GM18517 (cell line): ENCODE data around the gene EEF1AKMT3.

Source experiments
- ATAC-seq: cut with Tn5 transposase; IDR thresholded peaks from one replicate; pipeline ENCODE4 v1.9.1; 2021; ENCODE audit warnings: mild to moderate bottlenecking, moderate library complexity; ENCODE audit not compliant: unreplicated experiment

The EEF1AKMT3 gene

DNA sequence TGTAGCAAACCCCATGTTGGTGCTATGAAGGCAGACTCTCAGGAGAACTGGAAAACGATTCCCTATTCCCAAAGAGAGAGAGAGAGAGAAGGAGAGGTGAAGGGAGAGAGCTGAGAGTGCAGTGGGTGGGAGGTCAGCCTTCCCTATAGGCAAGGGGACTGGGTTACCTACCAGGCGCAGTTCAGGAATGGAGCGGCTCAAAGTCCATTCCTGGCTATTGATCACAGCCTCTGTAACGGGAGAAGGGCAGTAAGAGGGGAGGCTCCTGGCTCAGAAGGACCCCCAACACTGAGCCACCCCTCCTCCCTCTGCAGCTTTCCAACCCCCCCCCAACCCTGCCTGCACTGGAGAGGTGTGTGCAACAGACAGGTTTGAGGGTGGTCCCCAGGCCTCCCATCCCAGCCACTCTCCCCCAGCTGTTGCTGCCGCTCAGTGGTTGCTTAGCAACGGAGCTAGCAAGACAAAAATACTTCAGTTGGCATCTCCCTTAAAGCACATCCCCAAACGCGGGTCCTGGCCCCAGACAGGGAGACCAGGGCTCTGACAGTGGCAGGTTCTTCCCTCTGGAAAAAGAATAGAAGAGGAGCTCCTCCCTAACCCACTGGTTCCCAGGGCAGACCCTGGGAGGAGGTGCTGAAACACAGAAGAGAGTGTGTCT lies 37.1 kb upstream of the EEF1AKMT3 start:
- ATAC-seq: no peak

- no peak for ATAC-seq
These were observed 36.3 kb upstream of the EEF1AKMT3 start for GRCh38 chr12:57735952-57736740.

DNA sequence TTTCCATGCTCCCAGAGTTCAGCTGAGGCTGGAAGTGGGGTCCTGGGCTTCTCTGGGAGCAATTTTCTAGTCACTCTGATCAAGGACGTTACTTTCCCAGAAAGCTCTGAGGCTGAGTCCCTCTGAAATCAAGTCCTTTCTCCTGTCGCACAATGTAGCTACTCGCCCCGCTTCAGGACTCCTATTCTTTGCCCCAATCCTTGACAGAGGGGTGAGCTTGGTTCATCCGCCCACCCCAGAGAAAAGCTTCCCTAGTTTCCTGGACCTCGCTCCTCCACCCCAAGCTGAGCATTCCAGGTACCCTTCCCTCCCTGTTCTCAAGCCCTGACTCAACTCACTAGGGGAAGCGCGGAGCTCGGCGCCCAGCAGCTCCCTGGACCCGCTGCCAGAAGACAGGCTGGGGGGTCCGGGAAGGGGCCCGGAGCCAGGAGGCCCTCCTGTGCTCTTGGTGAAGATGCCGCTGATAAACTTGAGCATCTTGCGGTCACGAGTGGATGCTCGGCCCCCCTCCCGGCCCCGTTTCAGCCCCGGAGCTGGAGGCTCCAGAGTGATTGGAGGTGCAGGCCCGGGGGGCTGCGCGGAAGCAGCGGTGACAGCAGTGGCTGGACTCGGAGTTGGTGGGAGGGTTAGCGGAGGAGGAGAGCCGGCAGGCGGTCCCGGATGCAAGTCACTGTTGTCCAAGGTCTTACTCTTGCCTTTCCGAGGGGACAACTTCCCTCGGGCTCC lies 35.5 kb upstream of the EEF1AKMT3 start:
- no peak for ATAC-seq

GRCh38 chr12:57737467-57738460 lies 34.6 kb upstream of the EEF1AKMT3 start:
- no peak for ATAC-seq

DNA sequence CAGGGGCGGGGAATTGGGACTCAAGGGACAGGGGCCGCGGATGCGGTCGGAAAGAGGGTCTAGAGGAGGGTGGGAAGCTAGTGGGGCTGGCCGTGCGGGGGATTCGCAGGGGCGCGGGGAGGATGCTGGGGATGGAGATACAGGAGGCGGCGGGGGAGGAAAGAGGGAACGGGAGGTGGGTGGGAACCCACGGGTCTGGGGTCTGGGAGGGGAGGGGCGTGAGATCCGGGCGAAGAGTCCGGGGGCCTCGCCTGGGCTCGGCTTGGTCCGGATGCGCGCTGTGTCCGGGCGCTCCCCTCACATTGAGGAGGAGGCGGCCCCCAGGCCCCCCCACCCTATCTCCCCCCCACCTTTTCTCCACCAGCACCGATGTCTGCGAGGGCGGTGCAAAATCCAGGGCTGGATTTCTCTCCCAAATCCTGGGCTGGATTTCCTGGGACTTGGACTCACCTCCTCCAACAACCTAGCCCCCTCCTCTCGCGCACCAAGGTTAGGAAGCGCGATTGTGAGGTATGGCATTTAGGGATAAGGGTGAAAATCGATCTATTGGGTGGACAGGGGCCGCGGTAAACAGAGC lies 33.7 kb upstream of the EEF1AKMT3 start, which contains the start of gene AGAP2:
Gene AGAP2, minus strand, starts transcription at position 82 of the 577 bp plus-strand sequence. CDS start 496 bp downstream, outside the sequence.
- no peak for ATAC-seq

- ATAC-seq: no peak
These were observed 33.0 kb upstream of the EEF1AKMT3 start for GRCh38 chr12:57739387-57739786.

- ATAC-seq: no peak
These were observed 32.4 kb upstream of the EEF1AKMT3 start for GRCh38 chr12:57739914-57740538.

DNA sequence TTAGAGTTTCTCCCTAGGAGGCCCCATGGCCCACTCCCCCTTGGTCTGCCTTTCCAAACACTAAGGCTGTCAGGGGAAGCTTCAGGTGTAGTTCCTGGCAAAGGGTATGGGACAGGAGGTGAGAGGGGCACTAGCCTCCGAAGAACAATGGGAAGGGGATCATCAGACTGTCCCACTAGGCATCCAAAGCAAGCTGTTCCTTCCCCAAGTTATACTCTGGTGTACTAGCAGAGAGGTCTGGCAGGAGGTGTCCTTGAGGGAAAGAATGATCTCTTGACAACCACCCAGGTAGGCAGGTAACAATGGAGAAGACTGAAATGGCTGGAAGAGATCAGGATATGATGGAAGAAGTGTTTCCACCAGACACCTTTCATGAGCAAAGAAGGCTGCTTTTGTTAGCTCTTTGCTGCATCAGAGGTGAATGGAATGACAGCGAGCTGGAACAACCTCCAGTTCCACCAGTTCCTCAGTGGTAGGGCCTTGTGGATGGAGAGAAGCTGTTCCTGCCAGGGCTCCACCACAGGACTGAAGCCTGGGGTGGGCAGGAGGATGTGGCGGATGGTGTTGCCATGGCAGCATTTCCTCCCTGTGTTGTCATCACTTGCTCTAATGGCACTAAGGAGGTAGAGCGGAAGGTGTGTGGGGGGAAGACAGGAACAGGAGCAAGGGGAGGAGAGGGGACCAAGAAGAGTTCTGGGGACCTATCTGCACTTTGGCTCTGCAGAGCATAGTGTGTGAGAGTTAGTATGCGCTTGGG lies 31.6 kb upstream of the EEF1AKMT3 start:
- ATAC-seq: peak; percentile 44

DNA sequence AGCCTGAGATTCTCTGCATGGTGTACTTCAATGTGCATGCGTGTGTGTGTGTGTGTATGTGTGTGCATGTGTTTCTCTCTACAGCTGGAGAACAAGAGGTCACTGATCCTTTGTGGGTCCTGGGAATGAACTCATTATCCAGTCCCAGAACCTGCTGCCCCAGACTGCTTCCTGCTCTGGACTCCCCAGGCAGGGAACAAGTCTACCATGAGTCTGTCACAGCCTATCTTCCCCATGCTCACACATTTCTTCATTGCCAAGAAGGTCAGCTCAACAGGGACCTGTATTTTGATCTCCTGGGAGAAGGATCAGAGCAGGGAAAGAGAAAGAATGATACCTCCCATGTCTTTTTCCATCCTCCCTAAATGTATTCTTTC lies 31.0 kb upstream of the EEF1AKMT3 start:
- ATAC-seq: no peak

GRCh38 chr12:57741844-57742738 lies 30.3 kb upstream of the EEF1AKMT3 start:
- ATAC-seq: peak; percentile 53

GRCh38 chr12:57743769-57744168 lies 28.6 kb upstream of the EEF1AKMT3 start:
- ATAC-seq: no peak

- ATAC-seq: peak; percentile 20
These were observed 28.1 kb upstream of the EEF1AKMT3 start for GRCh38 chr12:57744194-57744776.

GRCh38 chr12:57744777-57745484 lies 27.5 kb upstream of the EEF1AKMT3 start, which contains the start of gene TSPAN31:
TSPAN31 (plus strand) TSS chr12:57745039; CDS start chr12:57745155, 116 bp downstream.
- ATAC-seq: peak; percentile 79

DNA sequence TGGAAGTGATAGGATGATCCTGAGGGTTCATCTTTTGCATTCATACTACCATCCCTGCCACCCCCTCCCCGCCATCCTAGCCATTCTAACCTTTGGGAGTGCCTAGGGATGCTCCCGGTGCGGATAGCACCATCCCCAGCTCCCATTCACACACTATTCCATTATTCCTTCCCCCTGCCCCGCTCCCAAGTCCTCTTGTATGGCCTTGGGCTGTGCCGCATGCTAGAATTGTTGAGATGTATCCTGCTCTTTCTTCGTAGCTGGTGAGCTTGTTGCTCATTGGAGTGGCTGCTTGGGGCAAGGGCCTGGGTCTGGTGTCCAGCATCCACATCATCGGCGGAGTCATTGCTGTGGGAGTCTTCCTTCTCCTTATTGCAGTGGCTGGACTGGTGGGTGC lies 26.9 kb upstream of the EEF1AKMT3 start:
- no peak for ATAC-seq

GRCh38 chr12:57746025-57746424 lies 26.4 kb upstream of the EEF1AKMT3 start:
- no peak for ATAC-seq

- ATAC-seq: no peak
These were observed 23.4 kb upstream of the EEF1AKMT3 start for GRCh38 chr12:57749061-57749460.
